HCT116 (cell line): ENCODE data around the gene LCP1. TPM values are rescaled to one million over a fixed set of nuclear protein-coding genes. Genes with fewer than 3 reads are reported as not detected.

Source experiments
- ATAC-seq: fragments of 200-7000 bp; cut with Tn5 transposase; 2 replicates; pipeline ENCODE4 v1.9.1; 2020; ENCODE audit warnings: mild to moderate bottlenecking, moderate library complexity
- BruUV-seq: library from RNA; stranded (reverse); fragments of 400-500 nt; replicated peaks from 2 replicates; lab custom pipeline; 2021; lab: Mats Ljungman, UMichigan
- CTCF ChIA-PET: fragments of 300-600 bp; sonication (Branson Sonifier 250); formaldehyde crosslinking; loops from one replicate; lab custom pipeline; 2021; ENCODE audit warnings: antibody characterized with exemption; lab: Charles Lee
- POLR2A ChIA-PET: fragments of 300-600, 350-600 bp; sonication (Branson Sonifier 250); formaldehyde crosslinking; loops from one replicate; lab custom pipeline; 2021; ENCODE audit warnings: antibody characterized with exemption; lab: Charles Lee
- RAD21 ChIA-PET, 2 experiments: fragments of 300-600 bp; sonication (Branson Sonifier 250); formaldehyde crosslinking; loops; one replicate each; lab custom pipeline; 2023; ENCODE audit warnings: low total read pairs in 2 of 2; ENCODE audit not compliant: uncharacterized antibody in 2 of 2, unreplicated experiment in 2 of 2, low non-redundant PET in 1 of 2; lab: Charles Lee
- DNase-seq: peaks from one replicate; pipeline ENCODE4 v3.0.0-alpha.2; 2010; ENCODE audit warnings: low read depth, low spot score
- H2AFZ ChIP-seq: fragments of 200-600 bp; shearing (Covaris generic), sonication (generic); 2 replicates; pipeline ENCODE4 v1.6.1; 2017; ENCODE audit warnings: low read depth, mixed run types, mixed read lengths, antibody characterized with exemption, low read length; ENCODE audit not compliant: poor library complexity, severe bottlenecking
- H3K27ac ChIP-seq: 2 replicates; pipeline ENCODE4 v1.5.1; 2012; ENCODE audit warnings: low read depth, low read length
- H3K27me3 ChIP-seq: fragments of 200-600 bp; sonication (generic); 2 replicates; pipeline ENCODE4 v1.6.1; 2016; ENCODE audit warnings: mixed run types, low read length, mixed read lengths; ENCODE audit not compliant: insufficient read depth
- H3K36me3 ChIP-seq, 2 experiments: fragments of 200-500 bp in 1 of 2; fragments of 200-600 bp in 1 of 2; sonication (Bioruptor generic) in 1 of 2; sonication (generic) in 1 of 2; 2 replicates each; pipeline versions ENCODE4 v1.5.1 to v1.6.1; 2014 to 2016; ENCODE audit warnings: low read length in 2 of 2, inconsistent platforms in 1 of 2, mixed read lengths in 1 of 2, mixed run types in 1 of 2; ENCODE audit not compliant: insufficient read depth in 2 of 2, control insufficient read depth in 1 of 2
- H3K4me1 ChIP-seq, 2 experiments: fragments of 200-600 bp in 1 of 2; sonication (generic) in 1 of 2; 2 replicates each; pipeline versions ENCODE4 v1.5.1 to v1.6.1; 2012 to 2017; ENCODE audit warnings: low read length in 2 of 2, inconsistent platforms in 1 of 2, mild to moderate bottlenecking in 1 of 2, mixed read lengths in 1 of 2, mixed run types in 1 of 2, moderate library complexity in 1 of 2; ENCODE audit not compliant: insufficient read depth in 2 of 2, control insufficient read depth in 1 of 2
- H3K4me2 ChIP-seq: fragments of 200-600 bp; sonication (generic); 2 replicates; pipeline ENCODE4 v1.6.1; 2017; ENCODE audit warnings: mixed run types, low read length, mixed read lengths
- H3K4me3 ChIP-seq, 2 experiments: fragments of 200-600 bp in 1 of 2; sonication (generic) in 1 of 2; replicated peaks in 1 of 2; 2 replicates each; pipeline ENCODE4 v1.5.1; 2011 to 2016; ENCODE audit warnings: low read length in 2 of 2, control low read depth in 1 of 2, low read depth in 1 of 2, mild to moderate bottlenecking in 1 of 2, mixed read lengths in 1 of 2, mixed run types in 1 of 2
- H3K79me2 ChIP-seq: fragments of 200-600 bp; sonication (generic); 2 replicates; pipeline ENCODE4 v1.6.1; 2017; ENCODE audit warnings: mild to moderate bottlenecking, mixed run types, low read length, moderate library complexity, mixed read lengths; ENCODE audit not compliant: insufficient read depth
- H3K9ac ChIP-seq: fragments of 200-600 bp; sonication (generic); 2 replicates; pipeline ENCODE4 v1.6.1; 2016; ENCODE audit warnings: low read length, mixed read lengths
- H3K9me2 ChIP-seq: fragments of 200-600 bp; sonication (generic), shearing (Covaris generic); 2 replicates; pipeline ENCODE4 v1.6.1; 2017; ENCODE audit warnings: mixed run types, mild to moderate bottlenecking, moderate library complexity; ENCODE audit not compliant: insufficient read depth
- H3K9me3 ChIP-seq, 2 experiments: fragments of 200-500 bp in 1 of 2; fragments of 200-600 bp in 1 of 2; sonication (Bioruptor generic) in 1 of 2; sonication (generic) in 1 of 2; 2 replicates each; pipeline ENCODE4 v1.6.1; 2014 to 2017; ENCODE audit warnings: low read length in 2 of 2, mixed read lengths in 2 of 2, inconsistent platforms in 1 of 2, low read depth in 1 of 2, mild to moderate bottlenecking in 1 of 2, mixed run types in 1 of 2, moderate library complexity in 1 of 2; ENCODE audit not compliant: control insufficient read depth in 1 of 2, insufficient read depth in 1 of 2
- H4K20me1 ChIP-seq: fragments of 200-600 bp; sonication (generic), shearing (Covaris generic); 2 replicates; pipeline ENCODE4 v1.6.1; 2017; ENCODE audit warnings: mixed run types, mild to moderate bottlenecking, moderate library complexity; ENCODE audit not compliant: insufficient read depth
- CBX3 ChIP-seq: IDR thresholded peaks from 2 replicates; pipeline ENCODE4 v1.6.1; 2012; ENCODE audit warnings: low read depth
- EGR1 ChIP-seq: IDR thresholded peaks from 2 replicates; pipeline ENCODE4 v1.6.1; 2012; ENCODE audit warnings: low read depth
- ELF1 ChIP-seq: IDR thresholded peaks from 2 replicates; pipeline ENCODE4 v1.6.1; 2012; ENCODE audit warnings: low read depth, borderline replicate concordance
- POLR2AphosphoS5 ChIP-seq: IDR thresholded peaks from 2 replicates; pipeline ENCODE4 v1.6.1; 2011; ENCODE audit warnings: mild to moderate bottlenecking, low read depth, low read length, moderate library complexity
- SP1 ChIP-seq: IDR thresholded peaks from 2 replicates; pipeline ENCODE4 v1.6.1; 2012; ENCODE audit warnings: low read depth
- SRF ChIP-seq: IDR thresholded peaks from 2 replicates; pipeline ENCODE4 v1.6.1; 2012; ENCODE audit warnings: low read depth
- intact Hi-C: fragments of 100-400 bp; cut with micrococcal nuclease; formaldehyde crosslinking; loops from 2 replicates; pipeline ENCODE4 v1.10.0; 2022
- total RNA-seq: library from RNA; stranded (reverse); gene quantifications from one replicate; pipeline ENCODE4 v1.2.1, GENCODE V29; 2021; ENCODE audit not compliant: unreplicated experiment
- TF ChIP-seq, protein P1 (sequence below): IDR thresholded peaks from 2 replicates; pipeline ENCODE4 v1.6.1; 2012
- TF ChIP-seq, protein P2 (sequence below): IDR thresholded peaks from 2 replicates; pipeline ENCODE4 v1.6.1; 2012

The LCP1 gene
- total RNA-seq, 1 experiment from 2014 or later = 2.2 TPM

DNA sequence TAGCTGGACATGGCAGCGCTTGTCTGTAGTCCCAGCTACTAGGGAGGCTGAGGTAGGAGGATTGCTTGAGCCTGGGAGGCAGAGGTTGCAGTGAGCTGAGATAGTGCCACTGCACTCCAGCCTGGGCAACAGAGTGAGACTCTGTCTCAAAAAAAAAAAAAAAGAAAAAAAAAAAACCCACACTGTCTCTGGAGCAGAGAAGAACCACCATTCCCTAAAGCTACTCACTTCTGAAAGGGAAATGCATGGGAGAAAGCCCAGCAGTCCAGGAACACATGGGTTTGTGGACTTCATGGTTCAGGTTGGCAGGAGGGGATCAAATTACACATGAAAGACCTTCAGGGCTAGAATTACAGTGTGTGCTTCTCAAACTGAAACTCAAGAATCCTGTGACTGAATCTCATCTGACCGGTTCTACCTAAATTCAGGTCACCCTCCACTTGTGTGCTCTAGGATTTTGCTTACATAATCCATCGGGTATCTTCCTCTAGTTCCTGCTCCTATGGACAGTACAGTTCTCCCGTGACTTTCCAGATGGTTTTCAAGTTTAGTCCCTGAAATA is 46.9 kb downstream of the LCP1 start:
- Histone ChIP-seq H3K9me2 (no peaks in the 10 kb centered on the region), H4K20me1 (no peaks in the 10 kb centered on the region), H3K9ac (no peak overlapping the region), H3K9me3 (no peaks in the 10 kb centered on the region), H3K4me2 (peak overlapping the region; percentile 57), H3K4me1 (peaks cover 16 to 18% of the 10 kb centered on the region in 2 experiments), H3K36me3 (no peaks in the 10 kb centered on the region), H2AFZ (no peak overlapping the region), H3K4me3 (no peak overlapping the region; a peak in 1 of 4 replicates), H3K27ac (no peak overlapping the region), H3K27me3 (peaks cover 24% of the 10 kb centered on the region), H3K79me2 (no peaks in the 10 kb centered on the region)
- DNase-seq (peak; percentile 34), ATAC-seq (peak; percentile 80)
- ChIA-PET POLR2A (interaction anchor here (0.7 kb wide), 1 partner anchor 110 kb away, joined by 3 read pairs; no protein-coding TSS in a partner anchor), CTCF (interaction anchor here (0.9 to 1.8 kb wide), 3 partner anchors 9 to 327 kb away, joined by 3 to 8 read pairs (median 5); no protein-coding TSS in a partner anchor), RAD21 (no interaction called here)
- BruUV-seq = no TSS peak
- intact Hi-C loops = no loop called here
- TF ChIP-seq, protein P1, sequence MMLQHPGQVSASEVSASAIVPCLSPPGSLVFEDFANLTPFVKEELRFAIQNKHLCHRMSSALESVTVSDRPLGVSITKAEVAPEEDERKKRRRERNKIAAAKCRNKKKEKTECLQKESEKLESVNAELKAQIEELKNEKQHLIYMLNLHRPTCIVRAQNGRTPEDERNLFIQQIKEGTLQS = no peak
- TF ChIP-seq POLR2AphosphoS5 (no peak), ELF1 (no peak), CBX3 (peak; percentile 62; the same call in 1 of the 2 replicates), EGR1 (no peak), SP1 (peak; percentile 72)
- TF ChIP-seq, protein P2, sequence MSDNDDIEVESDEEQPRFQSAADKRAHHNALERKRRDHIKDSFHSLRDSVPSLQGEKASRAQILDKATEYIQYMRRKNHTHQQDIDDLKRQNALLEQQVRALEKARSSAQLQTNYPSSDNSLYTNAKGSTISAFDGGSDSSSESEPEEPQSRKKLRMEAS = peak; percentile 30; the same call in 1 of the 2 replicates

DNA sequence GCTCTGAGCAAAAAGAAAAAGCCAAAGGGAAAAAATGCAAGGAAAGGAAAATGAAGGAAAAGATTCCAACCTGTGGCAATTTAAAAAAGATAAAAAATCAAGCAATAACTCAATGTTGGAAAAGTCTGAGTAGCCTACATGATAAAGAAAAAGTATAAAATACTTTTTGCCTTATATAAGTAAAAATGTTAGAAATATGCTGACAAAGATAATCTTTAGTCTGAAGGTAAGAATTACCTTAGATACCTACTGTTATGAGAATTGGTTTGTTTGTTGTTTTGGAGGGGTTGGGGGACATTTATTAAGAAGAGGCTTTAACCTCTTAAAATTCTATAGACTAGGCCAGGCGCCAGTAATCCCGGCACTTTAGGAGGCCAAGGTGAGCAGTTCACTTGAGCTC is 47.5 kb downstream of the LCP1 start:
- TF ChIP-seq SRF = no peak
- TF ChIP-seq, all 23 proteins: peak for 0
- POLR2A ChIA-PET = no interaction called here
- H3K9me3 ChIP-seq = no peaks in the 10 kb centered on the region
- DNase-seq (no peak), ATAC-seq (no peak)
- H3K9ac ChIP-seq = no peak overlapping the region
- RAD21 ChIA-PET = no interaction called here
- H2AFZ ChIP-seq = no peak overlapping the region
- CTCF ChIA-PET = interaction anchor here (0.9 to 1.8 kb wide), 3 partner anchors 9 to 327 kb away, joined by 3 to 8 read pairs (median 5); no protein-coding TSS in a partner anchor
- H4K20me1 ChIP-seq = no peaks in the 10 kb centered on the region
- peak overlapping the region; percentile 57 for H3K4me2 ChIP-seq
- no TSS peak for BruUV-seq
- peaks cover 30% of the 10 kb centered on the region for H3K27me3 ChIP-seq
- no peaks in the 10 kb centered on the region for H3K79me2 ChIP-seq
- peaks cover 16 to 18% of the 10 kb centered on the region in 2 experiments for H3K4me1 ChIP-seq
- intact Hi-C loops = no loop called here
- no peak overlapping the region for H3K27ac ChIP-seq
- H3K4me3 ChIP-seq = no peak overlapping the region
- H3K9me2 ChIP-seq = no peaks in the 10 kb centered on the region
- no peaks in the 10 kb centered on the region for H3K36me3 ChIP-seq
